ENCODE results near the gene BANF2.
"Not testable (repeated sequence)": the region's sequence is repeated elsewhere in the genome, so short reads cannot be mapped to it uniquely, and the experiment has no call there.

The BANF2 gene

DNA sequence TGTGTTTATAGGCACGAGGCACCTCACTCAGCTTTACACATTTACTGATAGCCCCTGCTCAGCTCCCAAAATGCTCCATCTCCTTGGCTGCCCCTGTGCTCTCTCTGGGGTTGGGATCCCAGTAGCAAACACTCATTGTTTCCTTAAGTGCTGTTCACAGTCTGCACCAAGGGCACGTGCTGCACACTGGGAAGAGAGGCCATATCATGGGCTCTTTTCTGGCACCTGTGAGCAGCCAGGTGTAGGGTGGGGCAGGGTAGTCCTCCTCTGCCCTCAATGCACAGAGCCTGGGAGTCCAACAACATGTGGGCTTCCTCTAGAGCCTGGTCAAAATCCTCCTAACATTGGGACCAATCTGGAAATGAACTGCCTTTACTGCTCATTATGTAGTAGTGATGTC, 67.9 kb downstream of the BANF2 start:
- DNase-seq = no peak

DNA sequence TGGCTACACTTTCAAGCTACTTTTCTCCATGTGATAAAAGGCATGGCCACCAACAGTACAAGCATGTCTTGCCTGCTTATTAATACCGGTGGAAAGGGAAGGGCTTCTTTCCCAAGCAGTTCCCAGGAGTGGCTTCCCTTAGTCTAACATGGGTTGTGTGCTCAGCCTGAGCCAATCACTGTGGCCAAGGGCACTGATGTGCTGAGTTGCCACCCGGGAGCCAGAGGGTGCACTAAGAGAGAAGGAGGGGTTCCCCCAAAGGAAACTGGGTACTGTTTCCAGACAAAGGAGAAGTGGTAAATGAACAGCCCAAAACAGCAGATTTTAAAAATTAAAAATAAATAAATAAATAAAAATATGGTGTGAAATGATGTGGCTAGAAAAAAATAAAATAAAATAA, 68.5 kb downstream of the BANF2 start:
- DNase-seq = peak; percentile 37 to 54

DNA sequence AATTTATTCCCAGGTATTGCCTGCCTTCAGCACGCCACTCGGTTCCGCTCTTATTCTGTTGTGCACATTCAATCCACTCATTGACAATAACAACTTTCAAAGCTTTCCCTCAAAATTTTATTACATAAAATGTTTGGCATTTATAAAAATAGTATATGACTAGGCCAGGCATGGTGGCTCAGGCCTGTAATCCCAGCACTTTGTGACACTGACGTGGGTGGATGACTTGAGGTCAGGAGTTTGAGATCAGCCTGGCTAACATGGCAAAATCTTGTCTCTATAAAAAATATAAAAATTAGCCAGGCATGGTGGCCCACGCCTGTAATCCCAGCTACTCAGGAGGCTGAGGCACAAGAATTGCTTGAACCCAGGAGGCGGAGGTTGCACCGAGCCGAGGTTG, 70.0 kb downstream of the BANF2 start:
- peak; percentile 5 to 58 for DNase-seq

DNA sequence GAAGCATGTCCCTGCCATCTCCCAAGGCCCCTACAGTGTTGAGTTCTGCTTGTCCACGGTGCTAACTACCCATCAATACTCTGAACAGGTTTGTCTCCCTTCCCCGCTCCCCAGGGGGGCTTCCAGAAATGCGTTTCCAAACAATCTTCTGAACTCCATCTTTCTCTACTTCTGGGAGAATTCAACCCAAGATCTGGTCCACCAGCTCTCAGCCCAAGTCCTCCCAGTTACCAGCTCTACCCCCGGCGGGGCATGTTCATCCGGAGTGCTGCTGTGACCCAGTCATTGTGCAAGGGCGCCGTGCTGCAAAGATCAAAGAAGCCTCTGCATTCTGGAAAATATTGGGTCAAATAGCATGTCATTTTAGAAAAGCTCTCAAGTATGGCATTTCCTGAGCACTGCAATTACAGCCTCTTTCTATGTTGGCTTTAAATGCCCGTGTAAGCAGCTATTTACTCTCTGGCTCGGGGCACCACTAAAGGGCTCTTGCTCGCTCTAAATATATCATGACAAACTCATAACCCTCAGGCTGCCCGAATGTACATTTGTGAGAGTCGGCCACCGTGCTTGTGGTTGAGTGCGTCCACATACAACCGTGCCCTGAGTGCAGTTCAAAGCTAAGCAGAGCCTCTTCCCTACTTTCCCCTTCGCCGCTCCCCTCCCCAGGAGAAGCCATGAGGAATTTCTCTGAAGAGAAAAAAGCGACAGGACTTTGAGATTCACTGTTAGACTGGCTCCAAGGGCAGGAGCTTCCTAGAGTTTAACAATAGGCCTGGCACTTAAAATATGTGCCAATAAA, 71.6 kb downstream of the BANF2 start:
- no peak for DNase-seq

DNA sequence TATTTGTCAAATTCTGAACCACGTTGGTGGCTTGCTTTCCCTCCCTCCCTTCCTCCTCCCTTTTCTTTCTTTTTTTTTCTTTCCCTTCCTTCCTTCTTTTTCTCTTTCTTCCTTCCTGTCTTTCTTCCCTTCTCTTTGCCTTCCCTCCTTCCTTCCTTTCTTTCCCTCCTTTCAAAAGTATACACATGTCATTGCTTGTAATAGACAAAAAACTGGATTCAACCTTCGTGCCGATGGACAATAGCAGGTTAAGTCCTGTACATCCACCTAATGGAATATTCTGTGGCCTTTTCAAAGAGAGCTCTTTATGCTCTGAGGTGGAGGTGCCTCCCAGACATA, 72.2 kb downstream of the BANF2 start:
- DNase-seq = no peak

DNA sequence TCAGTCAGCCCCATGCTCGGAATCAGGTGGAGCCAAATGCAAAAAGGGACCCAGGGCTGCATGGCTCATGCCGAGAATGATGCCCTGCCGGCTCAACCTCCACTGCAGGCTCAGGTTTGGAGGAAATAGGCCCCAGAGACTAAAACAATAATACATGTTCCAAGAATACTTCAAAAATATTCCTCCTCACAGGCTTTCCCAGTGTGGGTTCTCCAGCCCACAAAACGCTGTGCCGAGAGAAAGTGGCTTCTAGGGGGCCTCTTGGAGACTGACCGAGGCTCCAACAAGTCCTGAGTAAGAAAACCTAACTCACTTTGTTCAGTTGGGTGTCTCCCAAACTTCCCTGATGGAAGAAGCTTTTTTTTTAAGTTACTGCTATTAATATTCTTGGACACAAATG, 73.9 kb downstream of the BANF2 start:
- DNase-seq = no peak

DNA sequence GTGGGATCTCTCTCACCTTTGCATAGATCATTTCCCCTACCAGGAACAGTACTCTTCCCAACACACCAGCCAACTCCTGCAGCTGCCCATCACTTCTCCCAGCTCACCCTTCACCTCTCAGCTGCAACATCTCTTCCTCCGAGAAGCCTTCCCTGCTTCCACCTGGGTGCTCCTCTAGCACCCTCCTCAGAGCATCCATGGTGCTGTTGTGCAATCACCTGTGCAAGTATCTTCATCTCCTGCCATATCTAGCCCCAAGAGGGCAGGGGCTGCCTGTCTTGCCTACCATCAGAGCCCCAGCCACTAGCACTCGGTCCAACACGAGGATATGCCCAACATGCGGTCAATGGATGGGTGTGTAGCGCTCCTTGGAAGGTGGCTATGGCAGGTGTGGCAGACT, 75.8 kb downstream of the BANF2 start:
- no peak for DNase-seq

DNA sequence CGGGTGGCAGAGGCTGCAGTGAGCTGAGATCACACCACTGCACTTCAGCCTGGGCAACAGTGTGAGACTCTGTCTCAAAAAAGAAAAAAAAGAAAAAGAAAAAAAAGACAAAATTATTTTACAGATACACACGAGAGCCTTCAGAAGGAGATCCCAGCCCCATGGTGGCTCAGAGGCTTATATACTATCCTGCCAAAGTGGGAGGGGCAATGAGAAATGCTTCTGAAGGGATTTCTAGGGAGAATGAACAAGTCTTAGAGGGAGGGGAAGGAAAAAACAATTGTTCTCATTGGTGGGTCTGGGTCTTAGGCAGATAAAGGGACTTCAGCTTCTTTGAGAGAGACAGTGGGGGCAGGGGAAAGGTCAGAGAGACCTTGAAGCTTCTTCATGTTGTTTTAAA, 76.8 kb downstream of the BANF2 start:
- no peak for DNase-seq

DNA sequence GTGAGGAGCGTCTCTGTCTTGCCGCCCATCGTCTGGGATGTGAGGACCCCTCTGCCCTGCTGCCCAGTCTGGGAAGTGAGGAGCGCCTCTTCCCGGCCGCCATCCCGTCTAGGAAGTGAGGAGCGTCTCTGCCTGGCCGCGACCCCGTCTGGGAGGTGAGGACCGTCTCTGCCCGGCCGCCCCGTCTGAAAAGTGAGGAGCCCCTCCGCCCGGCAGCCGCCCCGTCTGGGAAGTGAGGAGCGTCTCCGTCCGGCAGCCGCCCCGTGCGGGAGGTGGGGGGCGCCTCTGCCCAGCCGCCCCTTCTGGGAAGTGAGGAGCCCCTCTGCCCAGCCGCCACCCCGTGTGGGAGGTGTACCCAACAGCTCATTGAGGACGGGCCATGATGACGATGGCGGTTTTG, 79.2 kb downstream of the BANF2 start:
- DNase-seq = not testable (repeated sequence)

DNA sequence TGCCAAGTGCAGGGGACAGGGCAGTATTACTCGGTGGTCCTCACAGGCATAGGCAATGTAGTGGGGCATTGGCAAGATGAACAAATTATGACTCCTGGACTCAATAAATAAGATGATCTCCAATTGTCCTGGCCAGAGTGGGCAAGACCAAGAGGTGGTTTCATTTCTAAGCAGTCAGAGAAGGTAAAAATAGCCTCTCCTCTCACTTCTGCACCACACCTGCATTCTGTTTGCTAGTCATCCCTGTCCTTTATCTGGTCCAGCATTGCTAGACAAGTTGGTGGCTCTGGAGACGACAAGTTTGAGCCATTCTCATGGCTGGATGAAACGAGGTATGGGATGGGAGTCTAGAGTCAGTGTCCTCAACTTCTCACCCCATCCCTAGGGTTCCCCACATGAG, 83.0 kb downstream of the BANF2 start:
- DNase-seq = no peak

DNA sequence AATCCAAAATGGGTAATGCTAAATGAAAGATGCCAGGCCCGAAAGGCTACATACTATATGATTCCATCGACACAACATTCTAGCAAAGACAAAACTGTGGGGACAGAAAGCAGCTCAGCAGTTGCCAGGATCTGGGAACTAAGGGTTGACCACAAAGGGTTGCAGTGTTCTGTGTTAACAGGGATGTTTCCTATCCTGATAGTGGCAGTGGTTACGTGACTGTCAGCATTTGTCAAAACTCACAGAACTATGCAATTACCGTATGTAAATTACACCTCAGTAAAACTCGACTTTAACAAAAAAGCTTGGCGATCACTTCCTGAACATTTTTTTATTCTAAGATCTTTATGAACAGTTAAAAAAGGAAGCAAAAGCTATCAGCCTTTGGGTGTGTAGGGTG, 83.9 kb downstream of the BANF2 start:
- peak in 1 of 2 donors; percentile 58 for DNase-seq

DNA sequence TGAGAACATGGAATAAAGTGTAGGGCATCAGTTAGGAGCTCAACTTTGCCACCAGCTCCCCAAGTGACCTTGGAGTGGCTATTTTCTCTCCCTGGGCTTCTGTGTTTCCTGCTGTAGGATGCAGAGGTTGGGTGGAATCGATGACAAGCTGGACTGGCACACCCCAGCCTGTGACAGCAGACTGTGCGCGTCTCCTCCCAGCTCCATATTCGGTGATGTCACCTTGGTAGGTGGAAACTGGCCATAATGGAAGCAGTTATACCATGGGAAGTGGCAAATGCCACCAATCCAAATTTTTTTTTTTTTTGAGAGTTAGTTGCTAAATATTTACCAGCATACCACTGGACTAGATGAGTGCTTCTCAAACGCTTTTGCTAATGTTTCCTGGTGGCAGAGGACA, 85.2 kb downstream of the BANF2 start:
- DNase-seq = no peak

Data from inflammatory macrophage (primary cell).